ENCODE results near the gene CCM2. TPM values are rescaled to one million over a fixed set of nuclear protein-coding genes. Genes with fewer than 3 reads are reported as not detected.
"Not testable (repeated sequence)": the region's sequence is repeated elsewhere in the genome, so short reads cannot be mapped to it uniquely, and the experiment has no call there.

Gene CCM2
- total RNA-seq, 4 donors from 2014 or later, result 41.1 to 46.3 (median 44.0) TPM

- WGBS, 2 donors, result 86 to 88% methylated on average over 3 of the region's 3 CpGs
- no peak for TF ChIP-seq EP300 (IDR thresholded peaks at IDR 0.05)
- TF ChIP-seq, protein P1, sequence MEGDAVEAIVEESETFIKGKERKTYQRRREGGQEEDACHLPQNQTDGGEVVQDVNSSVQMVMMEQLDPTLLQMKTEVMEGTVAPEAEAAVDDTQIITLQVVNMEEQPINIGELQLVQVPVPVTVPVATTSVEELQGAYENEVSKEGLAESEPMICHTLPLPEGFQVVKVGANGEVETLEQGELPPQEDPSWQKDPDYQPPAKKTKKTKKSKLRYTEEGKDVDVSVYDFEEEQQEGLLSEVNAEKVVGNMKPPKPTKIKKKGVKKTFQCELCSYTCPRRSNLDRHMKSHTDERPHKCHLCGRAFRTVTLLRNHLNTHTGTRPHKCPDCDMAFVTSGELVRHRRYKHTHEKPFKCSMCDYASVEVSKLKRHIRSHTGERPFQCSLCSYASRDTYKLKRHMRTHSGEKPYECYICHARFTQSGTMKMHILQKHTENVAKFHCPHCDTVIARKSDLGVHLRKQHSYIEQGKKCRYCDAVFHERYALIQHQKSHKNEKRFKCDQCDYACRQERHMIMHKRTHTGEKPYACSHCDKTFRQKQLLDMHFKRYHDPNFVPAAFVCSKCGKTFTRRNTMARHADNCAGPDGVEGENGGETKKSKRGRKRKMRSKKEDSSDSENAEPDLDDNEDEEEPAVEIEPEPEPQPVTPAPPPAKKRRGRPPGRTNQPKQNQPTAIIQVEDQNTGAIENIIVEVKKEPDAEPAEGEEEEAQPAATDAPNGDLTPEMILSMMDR (IDR thresholded peaks at IDR 0.05), result no peak
- TF ChIP-seq POLR2A (IDR thresholded peaks at IDR 0.05), result no peak
- DNase-seq (ENCODE audit: low spot score in 2 of 2), result no peak
- Histone ChIP-seq H3K9me3 (peaks cover 0 to 6% (median 1%) of the 10 kb centered on the region in 4 donors), H3K36me3 (peaks cover 0 to 21% (median 0%) of the 10 kb centered on the region in 3 donors), H3K4me1 (peaks cover 0 to 17% (median 0%) of the 10 kb centered on the region in 4 donors), H3K27ac (no peak overlapping the region), H3K4me3 (no peak overlapping the region), H3K27me3 (no peaks in the 10 kb centered on the region)
These were observed 21.7 kb downstream of the CCM2 start for GRCh38 chr7:45021604-45022296.

DNA sequence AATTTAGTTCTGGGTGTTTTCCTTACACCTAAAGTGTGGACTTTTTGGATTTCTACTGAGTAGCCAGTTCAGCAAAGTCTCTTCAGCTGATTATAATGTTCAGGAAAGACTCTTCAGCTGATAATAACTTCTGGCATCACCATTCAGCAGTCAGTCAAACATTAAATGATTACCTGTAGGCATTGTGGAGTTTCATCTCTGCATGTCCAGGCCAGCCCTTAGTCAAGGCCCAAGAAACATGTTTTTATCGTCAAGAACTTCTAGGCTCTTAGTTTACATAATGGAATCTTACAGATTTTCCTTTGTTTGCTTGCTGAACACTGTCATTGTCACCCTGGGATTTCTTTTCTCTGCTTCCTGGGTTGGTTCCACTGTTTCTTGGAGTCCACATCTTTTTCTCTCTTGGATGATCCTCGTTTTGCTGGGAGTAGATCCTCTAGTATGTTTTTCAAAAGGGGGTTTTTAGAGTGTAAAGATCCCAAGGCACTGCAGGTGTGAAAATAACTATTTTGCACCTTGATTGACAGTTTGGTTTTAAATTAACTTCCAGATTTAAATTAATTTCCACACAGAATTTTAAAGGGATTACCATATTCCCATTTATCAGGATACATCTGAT, 24.2 kb downstream of the CCM2 start:
- TF ChIP-seq EP300 (IDR thresholded peaks at IDR 0.05) (no peak), POLR2A (IDR thresholded peaks at IDR 0.05) (no peak)
- TF ChIP-seq, protein P1 (IDR thresholded peaks at IDR 0.05), result no peak
- H3K9me3 ChIP-seq, result peaks cover 0 to 6% (median 1%) of the 10 kb centered on the region in 4 donors
- 96% methylated on average over 2 of the region's 2 CpGs for WGBS, 2 donors

GRCh38 chr7:45025473-45025872, 25.5 kb downstream of the CCM2 start:
- peaks cover 0 to 34% (median 0%) of the 10 kb centered on the region in 3 donors for H3K36me3 ChIP-seq
- not testable (repeated sequence) for H3K4me1 ChIP-seq; H3K4me3 ChIP-seq; DNase-seq (ENCODE audit: low spot score in 2 of 2); H3K9me3 ChIP-seq; H3K27ac ChIP-seq; H3K27me3 ChIP-seq
- WGBS, 2 donors, result 93 to 97% methylated on average over 12 of the region's 12 CpGs

More for the DNA sequence above, 24.2 kb downstream of the CCM2 start:
- Histone ChIP-seq H3K4me3 (no peak overlapping the region), H3K27ac (no peak overlapping the region), H3K27me3 (no peaks in the 10 kb centered on the region), H3K36me3 (peaks cover 0 to 34% (median 0%) of the 10 kb centered on the region in 3 donors), H3K4me1 (peaks cover 0 to 17% (median 0%) of the 10 kb centered on the region in 4 donors)
- no peak for DNase-seq (ENCODE audit: low spot score in 2 of 2)

DNA sequence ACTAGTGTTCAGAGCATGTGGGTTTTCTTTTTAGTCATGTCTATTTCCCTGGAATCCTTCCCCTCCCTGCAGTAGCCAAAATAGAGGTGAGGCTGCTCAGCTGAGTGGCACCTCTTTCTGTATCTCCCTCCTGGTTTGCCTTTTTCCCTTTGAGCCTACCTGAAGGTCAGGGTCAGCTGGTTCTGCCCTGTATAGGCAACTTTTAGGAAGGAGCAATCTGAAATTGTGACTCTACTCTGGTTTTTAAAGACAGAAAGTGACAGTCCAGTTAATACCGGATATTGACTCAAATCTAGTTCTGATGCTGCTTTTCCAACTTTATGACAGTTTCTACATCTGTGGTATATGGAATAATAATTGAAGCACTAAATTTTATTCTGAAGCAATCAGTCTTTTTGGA, 26.0 kb downstream of the CCM2 start:
- H3K9me3 ChIP-seq, result peaks cover 0 to 6% (median 1%) of the 10 kb centered on the region in 4 donors
- WGBS, 2 donors, result 97 to 100% methylated on average over 1 of the region's 1 CpG
- H3K36me3 ChIP-seq, result peaks cover 0 to 34% (median 0%) of the 10 kb centered on the region in 3 donors
- H3K4me1 ChIP-seq, result peaks cover 0 to 8% (median 0%) of the 10 kb centered on the region in 4 donors
- no peaks in the 10 kb centered on the region for H3K27me3 ChIP-seq
- H3K27ac ChIP-seq, result no peak overlapping the region
- no peak for DNase-seq (ENCODE audit: low spot score in 2 of 2)
- TF ChIP-seq EP300 (IDR thresholded peaks at IDR 0.05), result no peak
- TF ChIP-seq POLR2A (IDR thresholded peaks at IDR 0.05), result no peak
- TF ChIP-seq, protein P1 (IDR thresholded peaks at IDR 0.05), result no peak
- no peak overlapping the region for H3K4me3 ChIP-seq

GRCh38 chr7:45026984-45027773, 27.2 kb downstream of the CCM2 start:
- Histone ChIP-seq H3K36me3 (peaks cover 0 to 39% (median 0%) of the 10 kb centered on the region in 3 donors), H3K4me1 (peaks cover 0 to 4% (median 0%) of the 10 kb centered on the region in 4 donors), H3K4me3 (peak overlapping the region in 2 of 4 donors; percentile 29 to 33), H3K27me3 (no peaks in the 10 kb centered on the region), H3K27ac (peak overlapping the region in 2 of 4 donors; percentile 16 to 63), H3K9me3 (peaks cover 0 to 6% (median 1%) of the 10 kb centered on the region in 4 donors)
- DNase-seq (ENCODE audit: low spot score in 2 of 2), result no peak
- WGBS, 2 donors, result 78 to 84% methylated on average over 10 of the region's 10 CpGs
- TF ChIP-seq EP300 (IDR thresholded peaks at IDR 0.05), result no peak
- TF ChIP-seq, protein P1 (IDR thresholded peaks at IDR 0.05), result no peak
- no peak for TF ChIP-seq POLR2A (IDR thresholded peaks at IDR 0.05)

Data from tibial nerve (tissue), 4 donors.